Rectal smooth muscle tissue (tissue), 1 donor: ENCODE data around the gene ZNF778.
"Not testable (repeated sequence)": the region's sequence is repeated elsewhere in the genome, so short reads cannot be mapped to it uniquely, and the experiment has no call there.

Experiments
- H3K27ac ChIP-seq: one replicate; pipeline ENCODE4 v1.7.0; 2013; ENCODE audit warnings: low read depth, low read length, inconsistent platforms
- H3K27me3 ChIP-seq: one replicate; pipeline ENCODE4 v1.7.0; 2013; ENCODE audit warnings: low read length; ENCODE audit not compliant: control insufficient read depth, insufficient read depth
- H3K36me3 ChIP-seq: one replicate; pipeline ENCODE4 v1.7.0; 2013; ENCODE audit warnings: low read length; ENCODE audit not compliant: control insufficient read depth, insufficient read depth
- H3K4me1 ChIP-seq: one replicate; pipeline ENCODE4 v1.7.0; 2013; ENCODE audit warnings: low read length; ENCODE audit not compliant: control insufficient read depth, insufficient read depth
- H3K4me3 ChIP-seq: one replicate; pipeline ENCODE4 v1.7.0; 2013; ENCODE audit warnings: low read length
- H3K9ac ChIP-seq: one replicate; pipeline ENCODE4 v1.7.0; 2013; ENCODE audit warnings: low read length

Gene ZNF778

DNA sequence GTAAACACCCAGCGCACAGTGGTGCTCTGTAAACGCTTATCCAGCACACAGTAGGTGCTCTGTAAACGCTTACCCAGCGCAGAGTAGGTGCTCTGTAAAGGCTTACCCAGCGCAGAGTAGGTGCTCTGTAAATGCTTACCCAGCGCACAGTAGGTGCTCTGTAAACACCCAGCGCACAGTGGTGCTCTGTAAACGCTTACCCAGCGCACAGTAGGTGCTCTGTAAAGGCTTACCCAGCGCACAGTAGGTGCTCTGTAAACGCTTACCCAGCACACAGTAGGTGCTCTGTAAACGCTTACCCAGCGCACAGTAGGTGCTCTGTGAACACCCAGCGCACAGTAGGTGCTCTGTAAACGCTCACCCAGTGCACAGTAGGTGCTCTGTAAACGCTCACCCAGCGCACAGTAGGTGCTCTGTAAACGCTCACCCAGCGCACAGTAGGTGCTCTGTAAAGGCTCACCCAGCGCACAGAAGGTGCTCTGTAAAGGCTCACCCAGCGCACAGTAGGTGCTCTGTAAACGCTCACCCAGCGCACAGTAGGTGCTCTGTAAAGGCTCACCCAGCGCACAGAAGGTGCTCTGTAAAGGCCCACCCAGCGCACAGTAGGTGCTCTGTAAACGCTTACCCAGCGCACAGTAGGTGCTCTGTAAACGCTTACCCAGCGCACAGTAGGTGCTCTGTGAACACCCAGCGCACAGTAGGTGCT, 31.5 kb upstream of the ZNF778 start:
- not testable (repeated sequence) for H3K4me3 ChIP-seq, H3K27ac ChIP-seq, H3K36me3 ChIP-seq, H3K4me1 ChIP-seq, H3K9ac ChIP-seq
- H3K27me3 ChIP-seq, result peaks cover 15% of the 10 kb centered on the region

DNA sequence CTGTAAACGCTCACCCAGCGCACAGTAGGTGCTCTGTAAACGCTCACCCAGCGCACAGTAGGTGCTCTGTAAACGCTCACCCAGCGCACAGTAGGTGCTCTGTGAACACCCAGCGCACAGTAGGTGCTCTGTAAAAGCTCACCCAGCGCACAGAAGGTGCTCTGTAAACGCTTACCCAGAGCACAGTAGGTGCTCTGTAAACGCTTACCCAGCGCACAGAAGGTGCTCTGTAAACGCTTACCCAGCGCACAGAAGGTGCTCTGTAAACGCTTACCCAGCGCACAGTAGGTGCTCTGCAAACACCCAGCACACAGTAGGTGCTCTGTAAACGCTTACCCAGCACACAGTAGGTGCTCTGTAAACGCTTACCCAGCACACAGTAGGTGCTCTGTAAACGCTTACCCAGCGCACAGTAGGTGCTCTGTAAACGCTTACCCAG, 30.9 kb upstream of the ZNF778 start:
- H3K4me3 ChIP-seq, H3K36me3 ChIP-seq, H3K4me1 ChIP-seq, H3K9ac ChIP-seq, H3K27ac ChIP-seq: not testable (repeated sequence)
- H3K27me3 ChIP-seq, result peaks cover 17% of the 10 kb centered on the region

DNA sequence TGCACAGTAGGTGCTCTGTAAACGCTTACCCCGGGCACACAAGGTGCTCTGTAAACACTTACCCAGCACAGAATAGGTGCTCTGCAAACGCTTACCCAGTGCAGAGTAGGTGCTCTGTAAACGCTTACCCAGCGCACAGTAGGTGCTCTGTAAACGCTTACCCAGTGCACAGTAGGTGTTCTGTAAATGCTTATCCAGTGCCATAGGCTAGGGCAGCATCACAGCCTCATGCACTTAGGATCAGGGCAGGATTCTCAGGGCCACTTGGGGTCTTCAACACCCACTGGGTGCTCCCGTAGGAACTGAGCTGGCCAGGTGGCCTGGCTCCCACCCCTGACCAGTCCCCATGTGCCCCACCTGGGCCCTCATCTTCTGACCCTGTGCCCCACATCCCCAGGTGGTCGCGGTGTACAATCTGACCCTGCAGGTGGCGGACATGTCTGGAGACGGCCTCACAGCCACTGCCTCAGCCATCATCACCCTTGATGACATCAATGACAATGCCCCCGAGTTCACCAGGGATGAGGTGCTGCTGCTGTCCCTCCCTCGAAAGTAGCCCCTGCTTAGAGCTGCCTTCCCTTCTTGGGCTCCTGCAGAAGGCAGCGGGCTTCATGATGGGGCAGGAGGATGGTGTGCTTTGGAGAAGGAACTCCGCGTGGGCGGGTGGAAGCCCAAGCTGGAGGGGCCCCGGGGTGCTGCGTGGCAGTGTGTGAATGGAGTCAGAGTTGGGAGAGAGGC, 30.3 kb upstream of the ZNF778 start:
- Histone ChIP-seq H3K36me3 (no peaks in the 10 kb centered on the region), H3K4me1 (no peaks in the 10 kb centered on the region), H3K4me3 (no peak overlapping the region), H3K27ac (no peak overlapping the region), H3K9ac (no peak overlapping the region), H3K27me3 (peaks cover 17% of the 10 kb centered on the region)

DNA sequence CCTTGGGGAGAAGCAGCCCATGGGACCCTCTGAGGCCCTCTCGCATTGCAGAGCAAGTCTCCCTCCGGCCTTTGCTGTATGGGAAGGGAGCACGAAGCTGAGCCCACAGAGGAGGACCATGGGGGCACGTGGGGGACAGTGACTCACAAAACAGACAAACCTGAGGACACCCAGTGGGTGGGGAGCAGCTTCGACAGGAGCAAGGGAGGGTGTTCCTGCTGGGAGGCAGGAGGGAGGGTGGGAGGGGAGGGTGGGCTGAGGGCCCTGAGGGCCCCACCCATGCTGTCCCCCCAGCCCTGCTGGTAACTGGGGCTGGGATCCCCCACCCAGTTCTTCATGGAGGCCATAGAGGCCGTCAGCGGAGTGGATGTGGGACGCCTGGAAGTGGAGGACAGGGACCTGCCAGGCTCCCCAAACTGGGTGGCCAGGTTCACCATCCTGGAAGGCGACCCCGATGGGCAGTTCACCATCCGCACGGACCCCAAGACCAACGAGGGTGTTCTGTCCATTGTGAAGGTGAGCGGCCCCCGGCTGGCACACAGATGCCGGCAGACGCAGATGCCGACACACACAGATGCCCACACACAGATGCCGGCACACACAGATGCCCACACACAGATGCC, 29.6 kb upstream of the ZNF778 start:
- Histone ChIP-seq H3K4me1 (no peaks in the 10 kb centered on the region), H3K9ac (no peak overlapping the region), H3K36me3 (no peaks in the 10 kb centered on the region), H3K4me3 (no peak overlapping the region), H3K27ac (no peak overlapping the region), H3K27me3 (peaks cover 17% of the 10 kb centered on the region)

DNA sequence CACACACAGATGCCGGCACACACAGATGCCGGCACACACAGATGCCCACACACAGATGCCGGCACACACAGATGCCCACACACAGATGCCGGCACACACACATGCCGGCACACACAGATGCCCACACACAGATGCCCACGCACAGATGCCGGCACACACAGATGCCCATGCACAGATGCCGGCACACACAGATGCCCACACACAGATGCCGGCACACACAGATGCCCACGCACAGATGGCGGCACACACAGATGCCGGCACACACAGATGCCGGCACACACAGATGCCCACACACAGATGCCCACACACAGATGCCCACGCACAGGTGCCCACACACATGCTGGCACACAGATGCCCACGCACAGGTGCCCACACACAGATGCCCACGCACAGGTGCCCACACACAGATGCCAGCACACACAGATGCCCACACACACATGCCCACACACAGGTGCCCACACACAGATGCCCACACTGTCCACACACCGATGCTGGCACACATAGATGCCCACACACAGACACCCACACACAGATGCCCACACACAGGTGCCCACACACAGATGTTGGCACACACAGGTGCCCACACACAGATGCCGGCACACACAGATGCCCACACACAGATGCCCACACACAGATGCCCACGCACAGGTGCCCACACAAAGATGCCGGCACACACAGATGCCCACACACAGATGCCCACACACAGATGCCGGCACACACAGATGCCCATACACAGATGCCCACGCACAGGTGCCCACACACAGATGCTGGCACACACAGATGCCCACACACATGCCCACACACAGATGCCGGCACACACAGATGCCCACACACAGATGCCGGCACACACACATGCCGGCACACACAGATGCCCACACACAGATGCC, 28.8 kb upstream of the ZNF778 start:
- H3K27me3 ChIP-seq, result peaks cover 12% of the 10 kb centered on the region
- not testable (repeated sequence) for H3K4me1 ChIP-seq, H3K36me3 ChIP-seq, H3K27ac ChIP-seq, H3K4me3 ChIP-seq, H3K9ac ChIP-seq

DNA sequence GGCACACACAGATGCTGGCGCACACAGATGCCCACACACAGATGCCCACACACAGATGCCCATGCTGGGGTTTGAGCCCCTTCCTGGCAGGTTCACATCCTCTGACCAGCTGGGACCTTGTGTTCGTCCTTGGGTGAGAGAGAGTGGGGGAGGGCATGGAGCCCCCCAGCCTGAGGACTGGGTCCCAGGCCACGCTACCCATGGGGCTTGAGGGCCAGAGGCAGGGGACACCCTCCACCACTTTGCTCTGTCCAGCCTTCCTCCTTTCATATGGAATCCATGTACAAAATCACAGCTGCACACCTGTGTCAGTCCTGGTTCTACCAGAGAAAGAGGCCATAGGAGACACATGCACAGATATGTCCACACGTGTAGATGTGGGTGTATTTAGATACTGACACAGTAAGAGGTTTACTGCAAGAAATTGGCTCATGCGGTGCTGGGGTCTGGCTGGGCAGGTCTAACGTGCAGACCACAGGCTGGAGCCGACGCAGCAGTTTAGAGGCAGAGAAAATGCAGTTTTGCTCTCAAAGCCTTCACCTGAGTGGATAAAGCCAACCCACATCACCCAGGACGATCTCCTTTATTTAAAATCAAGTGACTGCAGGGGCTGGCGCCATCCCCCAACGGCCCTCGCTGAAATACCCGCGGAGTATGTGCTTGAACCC, 28.0 kb upstream of the ZNF778 start:
- no peaks in the 10 kb centered on the region for H3K4me1 ChIP-seq
- H3K27ac ChIP-seq, result no peak overlapping the region
- no peak overlapping the region for H3K9ac ChIP-seq
- H3K36me3 ChIP-seq, result no peaks in the 10 kb centered on the region
- peaks cover 6% of the 10 kb centered on the region for H3K27me3 ChIP-seq
- no peak overlapping the region for H3K4me3 ChIP-seq

DNA sequence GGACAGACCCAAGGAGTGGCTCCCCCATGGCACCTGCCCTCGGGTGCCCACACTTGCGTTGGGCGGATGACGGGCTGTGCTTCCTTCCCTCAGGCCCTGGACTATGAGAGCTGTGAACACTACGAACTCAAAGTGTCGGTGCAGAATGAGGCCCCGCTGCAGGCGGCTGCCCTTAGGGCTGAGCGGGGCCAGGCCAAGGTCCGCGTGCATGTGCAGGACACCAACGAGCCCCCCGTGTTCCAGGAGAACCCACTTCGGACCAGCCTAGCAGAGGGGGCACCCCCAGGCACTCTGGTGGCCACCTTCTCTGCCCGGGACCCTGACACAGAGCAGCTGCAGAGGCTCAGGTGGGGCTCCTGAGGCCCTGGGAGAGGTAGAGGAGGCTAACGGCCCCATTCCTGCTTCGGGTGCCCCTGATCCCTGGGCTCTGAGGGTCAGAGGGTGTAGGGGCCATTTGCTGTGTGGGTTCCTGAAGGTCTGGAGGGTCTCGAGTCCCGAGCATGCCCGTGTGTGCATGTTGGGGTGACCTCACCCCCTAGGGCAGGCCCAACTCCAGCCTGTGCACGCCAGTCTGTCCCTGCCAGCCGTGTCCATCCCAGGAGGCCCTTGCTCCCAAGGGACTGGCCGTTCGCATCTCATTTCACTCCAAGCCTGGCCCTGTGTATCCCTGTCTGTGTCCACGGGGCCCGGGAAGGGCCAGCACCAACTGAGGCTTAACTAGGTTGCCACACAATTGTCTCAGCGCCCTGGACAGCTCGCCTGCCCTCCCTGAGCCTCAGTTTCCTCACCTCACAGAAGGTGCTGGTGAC, 27.1 kb upstream of the ZNF778 start:
- no peak overlapping the region for H3K9ac ChIP-seq
- H3K27me3 ChIP-seq, result peaks cover 3% of the 10 kb centered on the region
- H3K4me1 ChIP-seq, result no peaks in the 10 kb centered on the region
- no peak overlapping the region for H3K4me3 ChIP-seq
- no peak overlapping the region for H3K27ac ChIP-seq
- H3K36me3 ChIP-seq, result no peaks in the 10 kb centered on the region

DNA sequence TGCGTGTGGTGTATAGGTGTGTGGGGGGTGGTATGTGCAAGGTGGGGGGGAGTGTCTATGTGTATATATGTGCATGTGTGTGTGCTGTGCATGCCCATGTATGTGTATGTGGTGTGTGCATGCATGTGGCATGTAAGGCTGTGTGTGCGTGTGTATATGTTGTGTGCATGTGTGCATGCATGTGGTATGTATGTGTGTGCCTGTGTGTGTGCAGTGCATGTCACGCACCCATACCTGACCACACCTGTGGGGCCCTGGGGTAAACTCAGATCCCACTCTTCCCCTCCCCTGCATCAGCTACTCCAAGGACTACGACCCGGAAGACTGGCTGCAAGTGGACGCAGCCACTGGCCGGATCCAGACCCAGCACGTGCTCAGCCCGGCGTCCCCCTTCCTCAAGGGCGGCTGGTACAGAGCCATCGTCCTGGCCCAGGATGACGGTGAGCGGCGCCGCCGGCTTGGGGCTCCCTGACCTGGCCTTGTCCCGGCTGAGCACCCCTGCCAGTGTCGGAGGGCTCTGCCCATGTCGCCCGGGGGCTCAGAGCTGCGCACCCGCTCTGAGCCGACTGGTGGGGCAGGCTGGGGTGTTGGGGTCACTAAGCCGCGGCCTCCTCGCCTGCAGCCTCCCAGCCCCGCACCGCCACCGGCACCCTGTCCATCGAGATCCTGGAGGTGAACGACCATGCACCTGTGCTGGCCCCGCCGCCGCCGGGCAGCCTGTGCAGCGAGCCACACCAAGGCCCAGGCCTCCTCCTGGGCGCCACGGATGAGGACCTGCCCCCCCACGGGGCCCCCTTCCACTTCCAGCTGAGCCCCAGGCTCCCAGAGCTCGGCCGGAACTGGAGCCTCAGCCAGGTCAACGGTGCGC, 26.2 kb upstream of the ZNF778 start:
- Histone ChIP-seq H3K4me1 (no peaks in the 10 kb centered on the region), H3K36me3 (no peaks in the 10 kb centered on the region), H3K9ac (no peak overlapping the region), H3K4me3 (no peak overlapping the region), H3K27ac (no peak overlapping the region), H3K27me3 (peaks cover 3% of the 10 kb centered on the region)

DNA sequence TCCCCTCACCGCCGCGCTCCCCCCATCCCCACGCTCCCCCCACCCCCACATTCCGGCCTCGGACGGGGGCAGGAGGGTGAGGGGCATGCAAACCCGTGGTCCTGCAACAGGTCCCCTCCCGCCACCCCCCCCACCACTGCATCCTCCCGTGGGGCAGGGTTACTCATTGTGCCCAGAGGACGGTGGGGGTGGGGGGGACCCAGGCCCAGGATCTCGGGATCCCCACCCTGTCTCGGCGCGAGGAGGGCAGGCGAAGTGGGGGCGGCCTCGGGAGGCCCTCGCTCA, 25.7 kb upstream of the ZNF778 start:
- Histone ChIP-seq H3K27me3 (peaks cover 3% of the 10 kb centered on the region), H3K4me3 (peak overlapping the region; percentile 58), H3K27ac (no peak overlapping the region), H3K36me3 (no peaks in the 10 kb centered on the region), H3K9ac (no peak overlapping the region), H3K4me1 (no peaks in the 10 kb centered on the region)

DNA sequence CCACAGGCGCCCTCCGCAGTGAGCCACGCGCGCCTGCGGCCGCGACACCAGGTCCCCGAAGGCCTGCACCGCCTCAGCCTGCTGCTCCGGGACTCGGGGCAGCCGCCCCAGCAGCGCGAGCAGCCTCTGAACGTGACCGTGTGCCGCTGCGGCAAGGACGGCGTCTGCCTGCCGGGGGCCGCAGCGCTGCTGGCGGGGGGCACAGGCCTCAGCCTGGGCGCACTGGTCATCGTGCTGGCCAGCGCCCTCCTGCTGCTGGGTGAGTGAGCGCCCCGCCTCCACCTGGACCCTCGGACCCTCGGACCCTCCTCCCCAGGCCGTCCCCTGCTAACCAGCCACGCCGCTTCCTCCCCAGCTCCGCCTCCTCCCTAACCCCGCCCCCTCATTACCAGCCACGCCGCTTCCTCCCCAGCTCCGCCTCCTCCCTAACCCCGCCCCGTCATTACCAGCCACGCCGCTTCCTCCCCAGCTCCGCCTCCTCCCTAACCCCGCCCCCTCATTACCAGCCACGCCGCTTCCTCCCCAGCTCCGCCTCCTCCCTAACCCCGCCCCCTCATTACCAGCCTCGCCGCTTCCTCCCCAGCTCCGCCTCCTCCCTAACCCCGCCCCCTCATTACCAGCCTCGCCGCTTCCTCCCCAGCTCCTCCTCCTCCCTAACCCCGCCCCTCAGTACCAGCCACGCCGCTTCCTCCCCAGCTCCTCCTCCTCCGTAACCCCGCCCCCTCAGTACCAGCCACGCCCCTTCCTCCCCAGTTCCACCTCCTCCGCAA, 25.1 kb upstream of the ZNF778 start:
- H3K27ac ChIP-seq, H3K36me3 ChIP-seq, H3K9ac ChIP-seq, H3K27me3 ChIP-seq, H3K4me1 ChIP-seq: not testable (repeated sequence)
- peak overlapping the region; percentile 58 for H3K4me3 ChIP-seq
